HG03460 (cell line): ENCODE measurements around the gene STAT5A.
"Not testable (repeated sequence)": the region's sequence is repeated elsewhere in the genome, so short reads cannot be mapped to it uniquely, and the experiment has no call there.

Experiments used
- ATAC-seq: cut with Tn5 transposase; IDR thresholded peaks from one replicate; pipeline ENCODE4 v1.9.1; 2021; ENCODE audit not compliant: unreplicated experiment

Gene STAT5A

GRCh38 chr17:42359133-42359532, 70.8 kb downstream of the STAT5A start:
- ATAC-seq = no peak

GRCh38 chr17:42360388-42360787, 72.1 kb downstream of the STAT5A start:
- not testable (repeated sequence) for ATAC-seq
